ENCODE data around the gene RERE. TPM values are rescaled to one million over a fixed set of nuclear protein-coding genes. Genes with fewer than 3 reads are reported as not detected.

The RERE gene
- total RNA-seq, 2 experiments from 2014 or later, result 73.1 to 211 TPM

DNA sequence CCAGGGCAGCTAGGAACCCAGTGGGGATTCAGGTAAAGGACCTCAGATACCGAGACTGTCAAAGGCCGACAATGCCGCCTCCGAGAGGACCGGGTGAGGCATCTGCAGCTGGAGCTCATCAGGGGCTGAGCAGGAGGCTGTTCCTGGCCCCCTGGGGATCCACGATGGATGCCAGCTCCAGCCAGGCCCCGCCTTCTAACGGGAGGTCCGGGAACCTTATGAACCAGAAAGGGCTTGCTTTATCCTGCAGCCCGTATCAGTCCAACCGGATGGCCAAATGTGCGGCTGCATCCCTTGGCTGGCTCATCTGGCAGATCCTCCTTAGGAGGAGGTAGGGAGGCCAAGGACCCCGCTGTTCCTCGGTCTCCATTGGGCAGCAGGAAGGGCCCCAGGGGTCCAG, 467.5 kb downstream of the RERE start:
- ChIA-PET POLR2A (no interaction called here), CTCF (ENCODE audit: unreplicated experiment) (no interaction called here)
- no peaks in the 10 kb centered on the region for H3K9me2 ChIP-seq (ENCODE audit: insufficient read depth, low read length)
- no peaks in the 10 kb centered on the region for H3K79me2 ChIP-seq (ENCODE audit: insufficient read depth, low read depth, low read length)
- H3K36me3 ChIP-seq (ENCODE audit: insufficient read depth, low read length), result peaks cover 29% of the 10 kb centered on the region
- BruUV-seq (replicated peaks), result no TSS peak
- no peak for TF ChIP-seq EZH2phosphoT487 (IDR thresholded peaks at IDR 0.05; ENCODE audit: borderline replicate concordance, low read depth, low read length)
- TF ChIP-seq, protein P1, sequence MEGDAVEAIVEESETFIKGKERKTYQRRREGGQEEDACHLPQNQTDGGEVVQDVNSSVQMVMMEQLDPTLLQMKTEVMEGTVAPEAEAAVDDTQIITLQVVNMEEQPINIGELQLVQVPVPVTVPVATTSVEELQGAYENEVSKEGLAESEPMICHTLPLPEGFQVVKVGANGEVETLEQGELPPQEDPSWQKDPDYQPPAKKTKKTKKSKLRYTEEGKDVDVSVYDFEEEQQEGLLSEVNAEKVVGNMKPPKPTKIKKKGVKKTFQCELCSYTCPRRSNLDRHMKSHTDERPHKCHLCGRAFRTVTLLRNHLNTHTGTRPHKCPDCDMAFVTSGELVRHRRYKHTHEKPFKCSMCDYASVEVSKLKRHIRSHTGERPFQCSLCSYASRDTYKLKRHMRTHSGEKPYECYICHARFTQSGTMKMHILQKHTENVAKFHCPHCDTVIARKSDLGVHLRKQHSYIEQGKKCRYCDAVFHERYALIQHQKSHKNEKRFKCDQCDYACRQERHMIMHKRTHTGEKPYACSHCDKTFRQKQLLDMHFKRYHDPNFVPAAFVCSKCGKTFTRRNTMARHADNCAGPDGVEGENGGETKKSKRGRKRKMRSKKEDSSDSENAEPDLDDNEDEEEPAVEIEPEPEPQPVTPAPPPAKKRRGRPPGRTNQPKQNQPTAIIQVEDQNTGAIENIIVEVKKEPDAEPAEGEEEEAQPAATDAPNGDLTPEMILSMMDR (conservative IDR thresholded peaks at IDR 0.05; ENCODE audit: low read length), result no peak
- no peaks in the 10 kb centered on the region for H3K4me1 ChIP-seq (ENCODE audit: insufficient read depth, low read length, poor library complexity, severe bottlenecking)
- H3K4me2 ChIP-seq (ENCODE audit: low read length), result no peak overlapping the region
- intact Hi-C loops (cut with micrococcal nuclease; ENCODE audit: unreplicated experiment), result loop anchor here (1.0 to 10.0 kb wide), 2 partner anchors 335 to 375 kb away; no protein-coding TSS in a partner anchor
- H3K4me3 ChIP-seq (ENCODE audit: low read depth, low read length, poor library complexity, severe bottlenecking), result no peak overlapping the region
- no peak for DNase-seq (ENCODE audit: low spot score)
- no peaks in the 10 kb centered on the region for H3K9me3 ChIP-seq (ENCODE audit: low read length)
- no peaks in the 10 kb centered on the region for H4K20me1 ChIP-seq (ENCODE audit: insufficient read depth, low read length)
- H2AFZ ChIP-seq (ENCODE audit: low read length), result no peak overlapping the region
- H3K27ac ChIP-seq (ENCODE audit: low read depth, low read length, poor library complexity, severe bottlenecking), result no peak overlapping the region

DNA sequence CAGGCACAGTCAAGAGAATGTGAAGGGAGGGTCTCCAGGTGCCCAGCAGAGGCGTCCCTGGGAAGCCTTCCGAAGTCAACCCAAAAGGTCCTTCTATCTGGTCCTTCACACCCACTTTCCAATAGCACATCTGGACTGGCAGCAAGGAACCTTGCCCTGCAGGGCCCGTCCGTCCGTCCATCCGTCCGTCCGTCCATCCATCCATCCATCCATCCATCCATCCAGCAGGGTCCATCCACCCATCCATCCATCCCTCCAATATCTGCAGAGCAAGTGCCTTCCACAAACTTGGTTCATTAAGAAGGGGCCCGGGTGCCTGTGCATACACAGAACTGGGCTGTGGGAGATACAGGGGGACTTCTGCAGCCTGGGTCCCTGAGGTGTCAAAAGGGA, 468.0 kb downstream of the RERE start:
- CTCF ChIA-PET (ENCODE audit: unreplicated experiment), result no interaction called here
- no peak for DNase-seq (ENCODE audit: low spot score)
- H3K4me3 ChIP-seq (ENCODE audit: low read depth, low read length, poor library complexity, severe bottlenecking), result no peak overlapping the region
- TF ChIP-seq EZH2phosphoT487 (IDR thresholded peaks at IDR 0.05; ENCODE audit: borderline replicate concordance, low read depth, low read length), result no peak
- TF ChIP-seq, protein P1 (conservative IDR thresholded peaks at IDR 0.05; ENCODE audit: low read length), result no peak
- no peaks in the 10 kb centered on the region for H4K20me1 ChIP-seq (ENCODE audit: insufficient read depth, low read length)
- no peak overlapping the region for H3K27ac ChIP-seq (ENCODE audit: low read depth, low read length, poor library complexity, severe bottlenecking)
- no peak overlapping the region for H3K4me2 ChIP-seq (ENCODE audit: low read length)
- H2AFZ ChIP-seq (ENCODE audit: low read length), result no peak overlapping the region
- intact Hi-C loops (cut with micrococcal nuclease; ENCODE audit: unreplicated experiment), result loop anchor here (1.0 kb wide), 1 partner anchor 334 kb away; no protein-coding TSS in a partner anchor
- H3K9me3 ChIP-seq (ENCODE audit: low read length), result no peaks in the 10 kb centered on the region
- BruUV-seq (replicated peaks), result no TSS peak
- H3K79me2 ChIP-seq (ENCODE audit: insufficient read depth, low read depth, low read length), result no peaks in the 10 kb centered on the region
- no peaks in the 10 kb centered on the region for H3K4me1 ChIP-seq (ENCODE audit: insufficient read depth, low read length, poor library complexity, severe bottlenecking)
- POLR2A ChIA-PET, result no interaction called here
- H3K36me3 ChIP-seq (ENCODE audit: insufficient read depth, low read length), result peaks cover 24% of the 10 kb centered on the region
- H3K9me2 ChIP-seq (ENCODE audit: insufficient read depth, low read length), result no peaks in the 10 kb centered on the region

DNA sequence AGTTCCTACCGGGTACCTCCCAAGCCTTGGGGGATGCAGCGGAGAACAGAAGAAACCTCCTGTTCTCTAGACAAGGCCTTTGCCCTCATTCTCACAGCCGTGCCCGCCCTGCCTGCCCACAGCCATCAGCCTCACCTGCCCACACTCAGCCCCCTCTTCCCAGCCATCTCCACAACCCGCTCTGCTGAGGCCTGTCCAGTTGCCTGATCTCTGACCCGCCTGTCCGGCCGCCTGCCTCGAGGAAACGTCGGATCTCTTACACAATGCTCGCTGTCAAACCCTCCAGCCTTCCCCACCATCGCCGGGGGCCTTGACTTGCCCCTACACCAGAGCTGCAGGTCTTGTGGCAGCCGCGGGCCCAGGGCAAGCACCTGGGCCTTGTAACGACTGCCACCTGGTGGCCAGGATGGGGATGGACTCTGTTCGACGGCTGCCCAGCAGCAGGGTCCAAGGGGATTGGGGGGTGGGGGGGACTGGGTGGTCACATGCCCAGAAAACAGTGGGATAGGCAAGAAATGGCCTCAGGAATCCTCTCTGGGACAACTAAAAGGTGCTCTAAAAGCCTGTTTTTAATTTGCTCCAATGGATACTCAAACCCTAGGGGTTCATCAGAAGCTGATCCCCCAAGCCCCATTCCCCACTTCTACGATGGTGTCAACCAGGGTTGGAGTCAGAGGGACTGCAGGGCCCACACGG, 468.5 kb downstream of the RERE start:
- Histone ChIP-seq H3K4me1 (ENCODE audit: insufficient read depth, low read length, poor library complexity, severe bottlenecking) (no peaks in the 10 kb centered on the region), H3K4me3 (ENCODE audit: low read depth, low read length, poor library complexity, severe bottlenecking) (no peak overlapping the region), H3K9me3 (ENCODE audit: low read length) (no peaks in the 10 kb centered on the region), H3K9me2 (ENCODE audit: insufficient read depth, low read length) (no peaks in the 10 kb centered on the region), H2AFZ (ENCODE audit: low read length) (no peak overlapping the region), H3K79me2 (ENCODE audit: insufficient read depth, low read depth, low read length) (no peaks in the 10 kb centered on the region), H3K27ac (ENCODE audit: low read depth, low read length, poor library complexity, severe bottlenecking) (no peak overlapping the region), H3K4me2 (ENCODE audit: low read length) (no peak overlapping the region), H3K36me3 (ENCODE audit: insufficient read depth, low read length) (peaks cover 20% of the 10 kb centered on the region), H4K20me1 (ENCODE audit: insufficient read depth, low read length) (no peaks in the 10 kb centered on the region)
- DNase-seq (ENCODE audit: low spot score), result peak; percentile 77
- ChIA-PET CTCF (ENCODE audit: unreplicated experiment) (interaction anchor here (0.7 kb wide), 1 partner anchor 107 kb away, joined by 3 read pairs; no protein-coding TSS in a partner anchor), POLR2A (no interaction called here)
- no TSS peak for BruUV-seq (replicated peaks)
- intact Hi-C loops (cut with micrococcal nuclease; ENCODE audit: unreplicated experiment), result loop anchor here (1.0 kb wide), 1 partner anchor 334 kb away; no protein-coding TSS in a partner anchor
- TF ChIP-seq, protein P1 (conservative IDR thresholded peaks at IDR 0.05; ENCODE audit: low read length), result peak; percentile 87
- no peak for TF ChIP-seq EZH2phosphoT487 (IDR thresholded peaks at IDR 0.05; ENCODE audit: borderline replicate concordance, low read depth, low read length)

All from OCI-LY7 (cell line).